ENCODE measurements around the gene LRFN2. TPM values are rescaled to one million over a fixed set of nuclear protein-coding genes. Genes with fewer than 3 reads are reported as not detected.

LRFN2 gene
- total and polyA plus RNA-seq, 5 donors from 2014 or later: not detected

DNA sequence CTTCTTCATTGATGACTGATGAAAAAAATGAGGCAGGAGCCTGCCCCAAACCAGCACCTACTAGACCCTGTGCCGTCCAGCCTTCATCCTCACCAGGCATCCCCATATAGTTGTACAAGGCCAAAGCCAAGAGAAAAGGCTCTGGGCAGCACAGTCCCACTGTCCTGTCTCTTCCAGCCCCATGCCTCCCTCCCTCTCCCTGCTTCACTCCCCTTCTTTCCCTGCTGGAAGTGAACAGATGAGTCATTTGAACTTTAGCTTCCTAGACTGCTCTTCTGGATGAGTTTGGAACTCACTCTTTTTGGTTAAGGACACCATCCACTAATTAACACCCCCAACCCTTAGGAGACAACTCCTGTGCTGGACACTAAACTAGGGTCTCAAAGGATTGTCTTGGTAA is 235.2 kb downstream of the LRFN2 start:
- no peaks in the 10 kb centered on the region for H3K36me3 Mint-ChIP-seq
- ATAC-seq (ENCODE audit: low read depth in 2 of 2): no peak
- no peaks in the 10 kb centered on the region for H3K4me1 Mint-ChIP-seq

DNA sequence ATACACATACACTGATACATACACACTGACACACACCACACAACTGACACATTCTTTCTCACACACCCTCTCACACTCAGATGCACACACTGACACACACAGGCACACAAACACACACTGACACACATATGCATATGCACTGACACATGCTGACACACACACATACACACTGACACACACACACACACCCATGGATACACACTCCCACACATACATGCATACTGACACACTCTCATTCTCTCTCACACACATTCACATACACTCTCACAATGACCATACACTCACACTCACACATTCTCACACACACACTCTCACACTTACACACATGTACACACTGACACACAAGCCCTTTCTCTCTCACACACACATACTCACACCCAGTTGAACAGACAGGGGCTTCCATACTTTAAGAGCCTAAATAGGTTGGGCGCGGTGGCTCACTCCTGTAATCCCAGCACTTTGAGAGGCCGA is 236.4 kb downstream of the LRFN2 start:
- Histone ChIP-seq H3K36me3 (ENCODE audit: control insufficient read depth, insufficient read depth, low read length) (no peaks in the 10 kb centered on the region), H3K27ac (ENCODE audit: insufficient read depth, low read length, poor library complexity, severe bottlenecking) (no peak overlapping the region), H3K4me1 (ENCODE audit: control insufficient read depth, insufficient read depth, low read length, poor library complexity, severe bottlenecking) (no peaks in the 10 kb centered on the region), H3K9me3 (ENCODE audit: control insufficient read depth in 2 of 2, low read length in 2 of 2) (no peaks in the 10 kb centered on the region), H3K4me3 (ENCODE audit: low read depth, low read length) (no peak overlapping the region), H3K27me3 (ENCODE audit: control insufficient read depth, insufficient read depth, low read length) (no peaks in the 10 kb centered on the region)
- Mint-ChIP-seq H3K36me3 (no peaks in the 10 kb centered on the region), H3K4me3 (no peak overlapping the region), H3K9me3 (no peaks in the 10 kb centered on the region), H3K27ac (no peak overlapping the region), H3K27me3 (no peaks in the 10 kb centered on the region), H3K4me1 (no peaks in the 10 kb centered on the region)
- DNase-seq: no peak
- no peak for ATAC-seq (ENCODE audit: low read depth in 2 of 2)

More for the DNA sequence above, 235.2 kb downstream of the LRFN2 start:
- no peak overlapping the region for H3K27ac ChIP-seq (ENCODE audit: insufficient read depth, low read length, poor library complexity, severe bottlenecking)
- no peaks in the 10 kb centered on the region for H3K4me1 ChIP-seq (ENCODE audit: control insufficient read depth, insufficient read depth, low read length, poor library complexity, severe bottlenecking)
- H3K9me3 Mint-ChIP-seq: no peaks in the 10 kb centered on the region
- no peak overlapping the region for H3K27ac Mint-ChIP-seq
- H3K9me3 ChIP-seq (ENCODE audit: control insufficient read depth in 2 of 2, low read length in 2 of 2): no peaks in the 10 kb centered on the region
- no peaks in the 10 kb centered on the region for H3K27me3 Mint-ChIP-seq
- no peak overlapping the region for H3K4me3 Mint-ChIP-seq
- no peaks in the 10 kb centered on the region for H3K27me3 ChIP-seq (ENCODE audit: control insufficient read depth, insufficient read depth, low read length)
- DNase-seq: no peak
- no peak overlapping the region for H3K4me3 ChIP-seq (ENCODE audit: low read depth, low read length)
- no peaks in the 10 kb centered on the region for H3K36me3 ChIP-seq (ENCODE audit: control insufficient read depth, insufficient read depth, low read length)

DNA sequence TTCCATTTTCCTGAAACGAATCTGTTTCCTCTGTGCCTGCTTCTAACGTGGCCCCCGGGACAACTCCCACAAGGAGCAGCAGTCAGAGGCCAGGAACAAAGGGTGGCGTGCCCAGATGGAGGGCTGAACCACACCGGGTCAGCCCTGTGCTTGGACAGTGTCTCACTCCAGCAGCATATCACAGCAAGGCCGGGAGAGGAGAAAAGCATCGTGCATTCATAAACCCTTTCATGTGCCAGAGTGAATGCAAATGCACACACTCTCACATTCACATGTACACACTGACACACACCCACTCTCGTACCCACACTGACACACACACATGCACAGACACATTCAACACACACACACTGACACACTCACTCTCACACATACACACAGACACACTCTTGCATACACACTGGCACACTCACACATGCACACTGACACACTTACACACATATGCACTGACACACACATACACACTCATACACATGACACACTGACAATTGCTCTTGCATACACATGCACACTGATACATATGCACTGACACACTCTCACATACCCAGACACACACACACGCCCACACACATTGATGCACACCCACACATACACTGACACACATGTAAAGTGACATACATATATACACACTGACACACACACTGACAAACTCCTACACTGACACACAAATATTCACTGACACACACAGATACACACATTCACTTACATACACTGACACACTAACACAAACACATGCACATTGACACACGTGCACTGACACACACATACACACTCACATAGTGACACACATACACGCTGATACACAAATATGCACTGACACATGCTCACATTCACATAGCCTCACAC is 237.0 kb downstream of the LRFN2 start:
- no peak overlapping the region for H3K4me3 ChIP-seq (ENCODE audit: low read depth, low read length)
- no peak overlapping the region for H3K27ac ChIP-seq (ENCODE audit: insufficient read depth, low read length, poor library complexity, severe bottlenecking)
- no peaks in the 10 kb centered on the region for H3K36me3 ChIP-seq (ENCODE audit: control insufficient read depth, insufficient read depth, low read length)
- H3K27me3 ChIP-seq (ENCODE audit: control insufficient read depth, insufficient read depth, low read length): no peaks in the 10 kb centered on the region
- no peaks in the 10 kb centered on the region for H3K9me3 ChIP-seq (ENCODE audit: control insufficient read depth in 2 of 2, low read length in 2 of 2)
- H3K9me3 Mint-ChIP-seq: no peaks in the 10 kb centered on the region
- no peak for ATAC-seq (ENCODE audit: low read depth in 2 of 2)
- no peak overlapping the region for H3K27ac Mint-ChIP-seq
- H3K4me3 Mint-ChIP-seq: no peak overlapping the region
- H3K36me3 Mint-ChIP-seq: no peaks in the 10 kb centered on the region
- no peak for DNase-seq
- no peaks in the 10 kb centered on the region for H3K4me1 Mint-ChIP-seq
- no peaks in the 10 kb centered on the region for H3K27me3 Mint-ChIP-seq
- H3K4me1 ChIP-seq (ENCODE audit: control insufficient read depth, insufficient read depth, low read length, poor library complexity, severe bottlenecking): no peaks in the 10 kb centered on the region

DNA sequence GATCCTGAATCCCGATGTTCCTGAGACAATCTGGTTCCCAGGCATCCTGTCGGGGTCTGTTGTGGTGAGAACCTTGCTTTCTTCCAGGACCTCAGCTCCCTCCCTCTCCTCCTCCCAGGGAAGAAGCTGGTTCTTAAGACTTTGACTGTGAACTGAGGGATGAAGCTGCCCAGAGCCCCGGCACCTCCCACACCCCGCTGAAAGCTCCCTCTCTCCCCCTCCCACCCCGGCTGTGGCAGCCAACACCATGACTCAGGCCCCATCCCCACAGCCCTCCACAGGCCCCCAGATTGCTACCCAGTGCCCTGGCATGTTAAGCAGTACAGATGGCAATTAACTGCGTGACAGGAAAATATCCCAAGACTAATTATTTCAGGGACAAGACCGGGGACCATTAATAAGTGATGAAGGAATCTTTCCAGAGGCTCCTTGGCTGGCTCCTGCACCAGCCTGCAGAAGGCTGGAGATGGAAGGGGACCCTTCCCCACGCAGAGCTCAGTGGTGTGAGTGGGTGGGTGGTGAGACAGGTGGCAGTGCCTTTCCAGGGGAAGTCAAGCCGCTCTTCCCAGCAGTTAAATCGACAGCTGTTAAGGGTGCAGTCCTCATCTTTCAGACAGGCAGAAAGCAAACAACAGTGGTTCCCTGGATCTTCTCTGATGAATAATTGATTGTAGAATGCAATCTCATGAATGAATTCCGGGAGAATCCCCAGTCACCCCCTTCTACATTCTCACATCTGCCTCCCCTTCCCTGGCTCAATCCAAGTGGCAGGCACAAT is 237.9 kb downstream of the LRFN2 start:
- Histone ChIP-seq H3K4me3 (ENCODE audit: low read depth, low read length) (no peak overlapping the region), H3K9me3 (ENCODE audit: control insufficient read depth in 2 of 2, low read length in 2 of 2) (no peaks in the 10 kb centered on the region), H3K4me1 (ENCODE audit: control insufficient read depth, insufficient read depth, low read length, poor library complexity, severe bottlenecking) (no peaks in the 10 kb centered on the region), H3K27me3 (ENCODE audit: control insufficient read depth, insufficient read depth, low read length) (no peaks in the 10 kb centered on the region), H3K27ac (ENCODE audit: insufficient read depth, low read length, poor library complexity, severe bottlenecking) (no peak overlapping the region), H3K36me3 (ENCODE audit: control insufficient read depth, insufficient read depth, low read length) (no peaks in the 10 kb centered on the region)
- Mint-ChIP-seq H3K4me3 (no peak overlapping the region), H3K4me1 (no peaks in the 10 kb centered on the region), H3K36me3 (no peaks in the 10 kb centered on the region), H3K27ac (no peak overlapping the region), H3K27me3 (no peaks in the 10 kb centered on the region), H3K9me3 (no peaks in the 10 kb centered on the region)
- ATAC-seq (ENCODE audit: low read depth in 2 of 2) (no peak), DNase-seq (no peak)

DNA sequence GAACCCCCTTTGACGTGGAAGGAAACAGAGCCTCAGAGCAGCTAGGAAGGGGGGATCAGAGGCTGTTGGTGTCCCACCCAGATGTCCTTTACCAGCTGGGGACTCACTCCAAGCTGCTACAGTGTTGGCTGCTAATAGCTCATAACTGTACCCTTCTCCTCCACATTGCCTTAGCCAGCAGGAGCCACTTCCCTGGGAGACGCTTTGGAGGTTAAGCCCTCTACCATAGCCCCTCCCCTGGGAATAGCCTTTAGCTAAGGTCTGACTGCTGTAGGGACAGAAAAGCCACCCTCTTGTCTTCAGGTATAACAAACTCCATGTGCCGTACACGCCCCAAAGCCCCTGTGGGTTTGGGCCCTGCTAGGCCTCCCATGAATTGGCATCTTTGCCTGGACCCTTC is 238.6 kb downstream of the LRFN2 start:
- no peak for DNase-seq
- Histone ChIP-seq H3K27ac (ENCODE audit: insufficient read depth, low read length, poor library complexity, severe bottlenecking) (no peak overlapping the region), H3K36me3 (ENCODE audit: control insufficient read depth, insufficient read depth, low read length) (no peaks in the 10 kb centered on the region), H3K27me3 (ENCODE audit: control insufficient read depth, insufficient read depth, low read length) (no peaks in the 10 kb centered on the region), H3K9me3 (ENCODE audit: control insufficient read depth in 2 of 2, low read length in 2 of 2) (no peaks in the 10 kb centered on the region), H3K4me1 (ENCODE audit: control insufficient read depth, insufficient read depth, low read length, poor library complexity, severe bottlenecking) (no peaks in the 10 kb centered on the region), H3K4me3 (ENCODE audit: low read depth, low read length) (no peak overlapping the region)
- no peaks in the 10 kb centered on the region for H3K27me3 Mint-ChIP-seq
- no peak overlapping the region for H3K27ac Mint-ChIP-seq
- no peaks in the 10 kb centered on the region for H3K36me3 Mint-ChIP-seq
- no peaks in the 10 kb centered on the region for H3K9me3 Mint-ChIP-seq
- no peak overlapping the region for H3K4me3 Mint-ChIP-seq
- no peak for ATAC-seq (ENCODE audit: low read depth in 2 of 2)
- H3K4me1 Mint-ChIP-seq: no peaks in the 10 kb centered on the region

DNA sequence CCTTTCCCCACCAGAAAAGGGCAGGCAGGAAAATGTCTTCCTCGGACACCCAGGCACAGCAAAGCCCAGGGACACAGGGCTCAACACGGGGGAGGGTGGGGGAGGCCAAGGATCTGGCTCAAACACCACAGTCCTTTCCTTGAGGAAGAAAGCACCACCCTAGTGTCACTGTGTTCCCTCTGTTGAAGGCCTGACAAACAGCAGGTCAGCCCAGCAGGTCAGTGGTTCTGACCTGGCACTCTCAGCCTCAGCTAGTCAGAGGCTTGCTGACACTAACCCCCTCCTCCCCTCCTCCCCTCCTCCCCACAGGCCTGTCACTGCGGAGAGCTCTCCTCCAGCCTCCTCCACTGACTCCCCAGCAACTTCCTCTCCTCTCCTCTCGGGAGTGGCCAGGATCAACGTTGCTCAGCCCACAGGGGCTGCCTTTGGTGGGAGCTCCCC is 239.6 kb downstream of the LRFN2 start:
- H3K4me3 Mint-ChIP-seq: no peak overlapping the region
- no peaks in the 10 kb centered on the region for H3K9me3 ChIP-seq (ENCODE audit: control insufficient read depth in 2 of 2, low read length in 2 of 2)
- no peaks in the 10 kb centered on the region for H3K4me1 Mint-ChIP-seq
- H3K27ac Mint-ChIP-seq: no peak overlapping the region
- no peaks in the 10 kb centered on the region for H3K36me3 ChIP-seq (ENCODE audit: control insufficient read depth, insufficient read depth, low read length)
- DNase-seq (no peak), ATAC-seq (ENCODE audit: low read depth in 2 of 2) (no peak)
- H3K27ac ChIP-seq (ENCODE audit: insufficient read depth, low read length, poor library complexity, severe bottlenecking): no peak overlapping the region
- no peaks in the 10 kb centered on the region for H3K36me3 Mint-ChIP-seq
- H3K4me1 ChIP-seq (ENCODE audit: control insufficient read depth, insufficient read depth, low read length, poor library complexity, severe bottlenecking): no peaks in the 10 kb centered on the region
- H3K27me3 ChIP-seq (ENCODE audit: control insufficient read depth, insufficient read depth, low read length): no peaks in the 10 kb centered on the region
- H3K4me3 ChIP-seq (ENCODE audit: low read depth, low read length): no peak overlapping the region
- no peaks in the 10 kb centered on the region for H3K27me3 Mint-ChIP-seq
- H3K9me3 Mint-ChIP-seq: no peaks in the 10 kb centered on the region

DNA sequence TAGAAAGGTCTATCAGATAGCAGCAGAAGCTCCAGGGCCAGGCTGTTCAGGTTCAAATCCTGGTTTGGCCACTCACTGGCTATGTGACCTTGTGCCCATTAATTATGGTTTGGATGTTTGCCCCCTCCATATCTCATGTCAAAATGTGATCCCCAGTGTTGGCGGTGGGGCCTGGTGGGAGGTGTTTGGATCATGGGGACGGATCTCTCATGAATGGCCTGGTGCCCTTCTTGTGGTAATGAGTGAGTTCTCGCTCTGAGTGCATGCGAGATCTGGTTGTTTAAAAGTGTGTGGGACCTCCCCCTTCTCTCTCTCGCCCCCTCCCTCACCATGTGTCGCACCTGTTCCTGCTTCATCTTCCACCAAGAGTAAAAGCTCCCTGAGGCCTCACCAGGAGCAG is 240.9 kb downstream of the LRFN2 start:
- Mint-ChIP-seq H3K9me3 (no peaks in the 10 kb centered on the region), H3K4me1 (no peaks in the 10 kb centered on the region), H3K27ac (no peak overlapping the region), H3K4me3 (no peak overlapping the region), H3K27me3 (no peaks in the 10 kb centered on the region), H3K36me3 (no peaks in the 10 kb centered on the region)
- no peaks in the 10 kb centered on the region for H3K27me3 ChIP-seq (ENCODE audit: control insufficient read depth, insufficient read depth, low read length)
- no peak for DNase-seq
- H3K4me3 ChIP-seq (ENCODE audit: low read depth, low read length): no peak overlapping the region
- no peaks in the 10 kb centered on the region for H3K36me3 ChIP-seq (ENCODE audit: control insufficient read depth, insufficient read depth, low read length)
- no peaks in the 10 kb centered on the region for H3K4me1 ChIP-seq (ENCODE audit: control insufficient read depth, insufficient read depth, low read length, poor library complexity, severe bottlenecking)
- H3K9me3 ChIP-seq (ENCODE audit: control insufficient read depth in 2 of 2, low read length in 2 of 2): no peaks in the 10 kb centered on the region
- H3K27ac ChIP-seq (ENCODE audit: insufficient read depth, low read length, poor library complexity, severe bottlenecking): no peak overlapping the region
- ATAC-seq (ENCODE audit: low read depth in 2 of 2): no peak
